HepG2 (cell line): ENCODE data around the gene PHF23. TPM values are rescaled to one million over a fixed set of nuclear protein-coding genes. Genes with fewer than 3 reads are reported as not detected.

Source experiments
- ATAC-seq: fragments of 200-7000 bp; cut with Tn5 transposase; 3 replicates; pipeline ENCODE4 v1.9.1; 2020; ENCODE audit warnings: mild to moderate bottlenecking, moderate library complexity
- BruUV-seq: library from RNA; stranded (reverse); fragments of 400-500 nt; replicated peaks from 2 replicates; lab custom pipeline; 2021; lab: Mats Ljungman, UMichigan
- CTCF ChIA-PET: fragments of 300-600 bp; formaldehyde crosslinking; extraction: SDS; loops from one replicate; lab custom pipeline; 2021; ENCODE audit warnings: low total read pairs, inconsistent platforms, low intra/inter-chr PET ratio; lab: Yijun Ruan, JAX
- POLR2A ChIA-PET: fragments of 350-600 bp; sonication (Branson Sonifier 250); formaldehyde crosslinking; loops from one replicate; lab custom pipeline; 2020; ENCODE audit warnings: antibody characterized with exemption, inconsistent platforms; lab: Yijun Ruan, JAX
- DNase-seq: peaks from one replicate; pipeline ENCODE4 v3.0.0-alpha.2; 2015; ENCODE audit warnings: low spot score
- FAIRE-seq: peaks from 3 replicates; lab custom pipeline; 2011; peaks lifted over from hg19 to GRCh38; lab: Jason Lieb, UNC
- H2AFZ ChIP-seq: one replicate; pipeline ENCODE4 v1.6.1; 2011; ENCODE audit warnings: low read length, inconsistent platforms
- H3K27ac ChIP-seq: fragments of 300-600 bp; 3 replicates; pipeline ENCODE4 v1.8.0; 2011; ENCODE audit warnings: mixed run types, mild to moderate bottlenecking, mixed read lengths, low read length, inconsistent platforms; ENCODE audit not compliant: insufficient read depth; ENCODE audit errors: extremely low read length
- H3K27me3 ChIP-seq, 2 experiments: fragments of 200-600 bp in 1 of 2; 2 replicates in 1 of 2; 3 replicates in 1 of 2; pipeline versions ENCODE4 v1.6.0 to v1.8.0; 2011; ENCODE audit warnings: low read length in 2 of 2, mild to moderate bottlenecking in 2 of 2, moderate library complexity in 2 of 2, inconsistent platforms in 1 of 2; ENCODE audit not compliant: insufficient read depth in 2 of 2, control insufficient read depth in 1 of 2
- H3K36me3 ChIP-seq, 2 experiments: fragments of 200-600 bp in 1 of 2; replicated peaks in 1 of 2; 2 replicates in 1 of 2; 3 replicates in 1 of 2; pipeline versions ENCODE4 v1.5.1 to v1.8.0; 2011; ENCODE audit warnings: low read length in 2 of 2, inconsistent platforms in 1 of 2; ENCODE audit not compliant: insufficient read depth in 2 of 2, control insufficient read depth in 1 of 2
- H3K4me1 ChIP-seq: 2 replicates; pipeline ENCODE4 v1.5.1; 2012; ENCODE audit warnings: low read length, inconsistent platforms; ENCODE audit not compliant: insufficient read depth
- H3K4me2 ChIP-seq: 2 replicates; pipeline ENCODE4 v1.6.0; 2011; ENCODE audit warnings: low read depth, low read length, inconsistent platforms
- H3K4me3 ChIP-seq, 3 experiments: fragments of 200-600 bp in 1 of 3; sonication (generic), shearing (Covaris generic) in 1 of 3; replicated peaks in 1 of 3; 2 replicates each; pipeline ENCODE4 v1.5.1; 2011 to 2016; ENCODE audit warnings: low read length in 3 of 3, inconsistent platforms in 2 of 3, low read depth in 2 of 3, mild to moderate bottlenecking in 2 of 3, control low read depth in 1 of 3, mixed read lengths in 1 of 3; ENCODE audit not compliant: insufficient read depth in 1 of 3
- H3K79me2 ChIP-seq: one replicate; pipeline ENCODE4 v1.6.1; 2011; ENCODE audit warnings: low read length, inconsistent platforms; ENCODE audit not compliant: insufficient read depth
- H3K9ac ChIP-seq: 2 replicates; pipeline ENCODE4 v1.6.0; 2011; ENCODE audit warnings: mild to moderate bottlenecking, low read depth, low read length, inconsistent platforms; ENCODE audit not compliant: insufficient read depth
- H3K9me3 ChIP-seq: 2 replicates; pipeline ENCODE4 v1.5.1; 2012; ENCODE audit warnings: mild to moderate bottlenecking, low read length
- H4K20me1 ChIP-seq: 2 replicates; pipeline ENCODE4 v1.6.0; 2011; ENCODE audit warnings: inconsistent platforms, mild to moderate bottlenecking, low read length, moderate library complexity; ENCODE audit not compliant: insufficient read depth
- IKZF1 ChIP-seq: fragments of 450-650 bp; IDR thresholded peaks from 2 replicates; pipeline ENCODE4 v1.7.1; 2016
- KDM5B ChIP-seq: sonication (generic); formaldehyde crosslinking; IDR thresholded peaks from 2 replicates; pipeline ENCODE4 v1.4.0; 2020; ENCODE audit warnings: missing genetic modification reagents, mild to moderate bottlenecking, borderline replicate concordance
- KMT2B ChIP-seq: IDR thresholded peaks from 2 replicates; pipeline ENCODE4 v1.6.1; 2016; ENCODE audit warnings: missing genetic modification reagents, missing compliant biosample characterization
- ONECUT2 ChIP-seq: sonication (generic); formaldehyde crosslinking; IDR thresholded peaks from 2 replicates; pipeline ENCODE4 v1.4.0; 2020; ENCODE audit warnings: missing genetic modification reagents
- U2AF1 ChIP-seq: fragments of 200-400 bp; formaldehyde crosslinking; optimal IDR thresholded peaks from 2 replicates; pipeline ENCODE3; 2017; ENCODE audit warnings: mild to moderate bottlenecking, low read depth, low read length
- ZC3H4 ChIP-seq: sonication (generic); formaldehyde crosslinking; IDR thresholded peaks from 2 replicates; pipeline ENCODE4 v1.4.0; 2020; ENCODE audit warnings: missing genetic modification reagents, borderline replicate concordance
- ZNF367 ChIP-seq: sonication (generic); formaldehyde crosslinking; IDR thresholded peaks from 2 replicates; pipeline ENCODE4 v1.4.0; 2020; ENCODE audit warnings: missing genetic modification reagents, borderline replicate concordance
- ZNF567 ChIP-seq: sonication (generic); formaldehyde crosslinking; IDR thresholded peaks from 2 replicates; pipeline ENCODE4 v1.8.1; 2023; ENCODE audit warnings: mild to moderate bottlenecking, missing genetic modification reagents, borderline replicate concordance
- ZNF75D ChIP-seq: sonication (generic); formaldehyde crosslinking; IDR thresholded peaks from 2 replicates; pipeline ENCODE4 v1.8.1; 2023; ENCODE audit warnings: missing genetic modification reagents, mild to moderate bottlenecking, borderline replicate concordance
- ZNF788 ChIP-seq: sonication (generic); formaldehyde crosslinking; IDR thresholded peaks from 2 replicates; pipeline ENCODE4 v1.5.0; 2020; ENCODE audit warnings: mild to moderate bottlenecking, missing genetic modification reagents, borderline replicate concordance
- WGBS: methylation state at CpG from one replicate; pipeline ENCODE4 v1.1.6; 2017; ENCODE audit warnings: low lambda C conversion rate; 5-methylcytosine and 5-hydroxymethylcytosine counted together
- in situ Hi-C: cut with HindIII; loops from 2 replicates; pipeline ENCODE4 v1.10.0; 2017; ENCODE audit warnings: low pct_unique_long_range_greater_than_20kb; ENCODE audit not compliant: extremely low pct_ligation_motif_present
- intact Hi-C: fragments of 100-400 bp; cut with micrococcal nuclease; formaldehyde crosslinking; loops from one replicate; pipeline ENCODE4 v1.10.0; 2022; ENCODE audit not compliant: unreplicated experiment
- polyA plus RNA-seq, 8 experiments: library from polyadenylated mRNA; depleted of rRNA in 3 of 8; stranded (reverse) in 7 of 8; unstranded in 1 of 8; fragments of >200 nt; fragmentation: Illumina TruSeq in 4 of 8; extraction: Trizol in 4 of 8; gene quantifications; 2 replicates each; pipeline versions ENCODE4 v1.2.1 to v1.2.3, GENCODE V29; 2011 to 2016; ENCODE audit warnings: low read depth in 4 of 8, missing spikeins in 1 of 8, mixed read lengths in 1 of 8; ENCODE audit not compliant: insufficient read depth in 1 of 8
- total RNA-seq, 5 experiments: library from RNA; depleted of rRNA; stranded (reverse); fragments of >200 nt; fragmentation: Illumina TruSeq; extraction: Trizol; gene quantifications; 2 replicates each; pipeline ENCODE4 v1.2.3, GENCODE V29; 2016; ENCODE audit warnings: low read depth in 1 of 5
- TF ChIP-seq, protein P1 (sequence below): sonication (generic); formaldehyde crosslinking; IDR thresholded peaks from 2 replicates; pipeline ENCODE4 v1.4.0; 2020; ENCODE audit warnings: mild to moderate bottlenecking, missing genetic modification reagents
- TF ChIP-seq, protein P2 (sequence below): sonication (generic); formaldehyde crosslinking; IDR thresholded peaks from 2 replicates; pipeline ENCODE4 v1.4.0; 2020; ENCODE audit warnings: missing genetic modification reagents
- TF ChIP-seq, protein P3 (sequence below): sonication (generic); formaldehyde crosslinking; conservative IDR thresholded peaks from 2 replicates; pipeline ENCODE4 v1.4.0; 2020; ENCODE audit warnings: missing genetic modification reagents

PHF23 gene
- total and polyA plus RNA-seq, 2 of the 13 experiments (the other 11 are each of a cell fraction or from before 2014, with no cell fraction given), result 27.6 to 33.2 TPM

DNA sequence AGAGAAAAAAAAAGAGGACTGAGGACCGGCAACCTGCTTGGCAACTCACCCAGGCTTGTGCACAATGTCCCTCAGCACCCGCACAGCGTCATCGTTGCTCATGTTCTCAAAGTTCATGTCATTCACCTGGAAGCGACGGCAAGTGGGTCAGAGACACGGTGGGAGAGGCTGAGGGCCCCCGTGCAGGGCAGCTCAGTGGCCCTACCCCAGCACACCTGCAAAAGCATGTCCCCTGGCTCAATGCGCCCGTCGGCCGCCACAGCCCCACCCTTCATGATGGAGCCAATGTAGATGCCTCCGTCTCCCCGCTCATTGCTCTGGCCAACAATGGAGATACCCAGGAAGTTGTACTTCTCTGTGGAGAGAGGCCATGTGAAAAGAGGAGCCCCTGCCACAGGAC, 10.3 kb downstream of the PHF23 start:
- in situ Hi-C loops (no loop called here), intact Hi-C loops (no loop called here)
- no TSS peak for BruUV-seq
- no peak for FAIRE-seq
- peaks cover 22% of the 10 kb centered on the region for H3K4me1 ChIP-seq
- H4K20me1 ChIP-seq, result peaks cover 10% of the 10 kb centered on the region; the same call in 1 of the 2 replicates
- H3K79me2 ChIP-seq, result peaks cover 37% of the 10 kb centered on the region
- H3K4me2 ChIP-seq, result no peak overlapping the region
- no peak overlapping the region for H3K9ac ChIP-seq
- ChIA-PET CTCF (no interaction called here), POLR2A (interaction anchor here (1.1 kb wide), 1 partner anchor 9 kb away, joined by 3 read pairs; the partner anchor contains the start of genes ACADVL and DLG4)
- 98% methylated on average over 14 of the region's 14 CpGs for WGBS
- no peak overlapping the region for H3K27ac ChIP-seq
- no peaks in the 10 kb centered on the region; a peak in 1 of 5 replicates for H3K27me3 ChIP-seq
- ATAC-seq, result no peak
- DNase-seq, result no peak
- H2AFZ ChIP-seq, result no peak overlapping the region
- H3K4me3 ChIP-seq, result no peak overlapping the region
- H3K9me3 ChIP-seq, result no peaks in the 10 kb centered on the region
- peaks cover 29 to 66% of the 10 kb centered on the region in 2 experiments; a peak in 4 of 5 replicates for H3K36me3 ChIP-seq
- TF ChIP-seq IKZF1, result no peak
- TF ChIP-seq, protein P1, sequence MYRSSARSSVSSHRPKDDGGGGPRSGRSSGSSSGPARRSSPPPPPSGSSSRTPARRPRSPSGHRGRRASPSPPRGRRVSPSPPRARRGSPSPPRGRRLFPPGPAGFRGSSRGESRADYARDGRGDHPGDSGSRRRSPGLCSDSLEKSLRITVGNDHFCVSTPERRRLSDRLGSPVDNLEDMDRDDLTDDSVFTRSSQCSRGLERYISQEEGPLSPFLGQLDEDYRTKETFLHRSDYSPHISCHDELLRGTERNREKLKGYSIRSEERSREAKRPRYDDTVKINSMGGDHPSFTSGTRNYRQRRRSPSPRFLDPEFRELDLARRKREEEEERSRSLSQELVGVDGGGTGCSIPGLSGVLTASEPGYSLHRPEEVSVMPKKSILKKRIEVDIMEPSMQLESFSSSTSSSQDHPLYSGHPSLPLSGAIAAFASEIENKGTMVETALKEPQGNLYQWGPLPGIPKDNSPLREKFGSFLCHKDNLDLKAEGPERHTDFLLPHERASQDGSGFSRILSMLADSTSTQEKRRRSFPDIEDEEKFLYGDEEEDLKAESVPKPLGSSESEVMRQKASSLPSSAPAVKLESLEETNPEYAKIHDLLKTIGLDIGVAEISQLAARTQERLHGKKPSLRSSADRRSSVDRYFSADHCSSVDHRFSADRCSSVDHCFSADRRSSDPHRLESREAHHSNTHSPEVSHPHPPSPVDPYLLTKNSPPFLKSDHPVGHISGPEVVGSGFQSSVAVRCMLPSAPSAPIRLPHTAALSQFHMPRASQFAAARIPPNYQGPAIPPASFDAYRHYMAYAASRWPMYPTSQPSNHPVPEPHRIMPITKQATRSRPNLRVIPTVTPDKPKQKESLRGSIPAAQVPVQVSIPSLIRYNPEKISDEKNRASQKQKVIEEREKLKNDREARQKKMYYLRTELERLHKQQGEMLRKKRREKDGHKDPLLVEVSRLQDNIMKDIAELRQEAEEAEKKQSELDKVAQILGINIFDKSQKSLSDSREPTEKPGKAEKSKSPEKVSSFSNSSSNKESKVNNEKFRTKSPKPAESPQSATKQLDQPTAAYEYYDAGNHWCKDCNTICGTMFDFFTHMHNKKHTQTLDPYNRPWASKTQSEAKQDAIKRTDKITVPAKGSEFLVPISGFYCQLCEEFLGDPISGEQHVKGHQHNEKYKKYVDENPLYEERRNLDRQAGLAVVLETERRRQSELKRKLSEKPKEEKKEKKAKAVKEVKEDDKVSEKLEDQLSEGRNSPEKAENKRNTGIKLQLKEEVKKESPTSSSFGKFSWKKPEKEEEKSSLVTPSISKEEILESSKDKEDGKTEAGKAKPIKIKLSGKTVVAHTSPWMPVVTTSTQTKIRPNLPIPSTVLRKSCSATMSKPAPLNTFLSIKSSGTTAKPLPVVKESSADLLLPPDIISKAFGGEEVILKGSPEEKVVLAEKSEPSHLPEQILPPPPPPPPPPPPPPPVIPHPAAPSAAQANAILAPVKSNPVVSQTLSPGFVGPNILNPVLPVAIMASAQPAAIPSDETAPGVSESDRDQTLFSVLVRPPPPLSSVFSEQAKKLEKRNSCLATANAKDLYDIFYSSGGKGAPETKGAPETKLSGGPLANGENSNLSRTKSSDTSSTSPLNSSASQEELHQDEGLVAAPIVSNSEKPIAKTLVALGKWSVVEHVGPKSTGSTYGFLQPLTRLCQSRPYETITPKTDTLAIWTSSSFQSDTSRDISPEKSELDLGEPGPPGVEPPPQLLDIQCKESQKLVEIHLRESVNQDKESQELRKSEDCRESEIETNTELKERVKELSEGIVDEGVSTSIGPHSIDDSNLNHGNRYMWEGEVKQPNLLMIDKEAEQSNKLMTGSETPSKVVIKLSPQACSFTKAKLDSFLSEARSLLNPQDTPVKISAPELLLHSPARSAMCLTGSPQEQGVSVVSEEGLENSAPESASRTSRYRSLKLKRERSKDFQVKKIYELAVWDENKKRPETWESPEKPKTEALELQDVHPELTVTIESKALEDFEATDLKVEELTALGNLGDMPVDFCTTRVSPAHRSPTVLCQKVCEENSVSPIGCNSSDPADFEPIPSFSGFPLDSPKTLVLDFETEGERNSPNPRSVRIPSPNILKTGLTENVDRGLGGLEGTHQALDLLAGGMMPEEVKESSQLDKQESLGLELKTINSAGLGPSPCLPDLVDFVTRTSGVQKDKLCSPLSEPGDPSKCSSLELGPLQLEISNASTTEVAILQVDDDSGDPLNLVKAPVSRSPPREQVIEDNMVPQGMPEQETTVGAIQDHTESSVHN (CRISPR knock-in tag), result no peak
- TF ChIP-seq, protein P2, sequence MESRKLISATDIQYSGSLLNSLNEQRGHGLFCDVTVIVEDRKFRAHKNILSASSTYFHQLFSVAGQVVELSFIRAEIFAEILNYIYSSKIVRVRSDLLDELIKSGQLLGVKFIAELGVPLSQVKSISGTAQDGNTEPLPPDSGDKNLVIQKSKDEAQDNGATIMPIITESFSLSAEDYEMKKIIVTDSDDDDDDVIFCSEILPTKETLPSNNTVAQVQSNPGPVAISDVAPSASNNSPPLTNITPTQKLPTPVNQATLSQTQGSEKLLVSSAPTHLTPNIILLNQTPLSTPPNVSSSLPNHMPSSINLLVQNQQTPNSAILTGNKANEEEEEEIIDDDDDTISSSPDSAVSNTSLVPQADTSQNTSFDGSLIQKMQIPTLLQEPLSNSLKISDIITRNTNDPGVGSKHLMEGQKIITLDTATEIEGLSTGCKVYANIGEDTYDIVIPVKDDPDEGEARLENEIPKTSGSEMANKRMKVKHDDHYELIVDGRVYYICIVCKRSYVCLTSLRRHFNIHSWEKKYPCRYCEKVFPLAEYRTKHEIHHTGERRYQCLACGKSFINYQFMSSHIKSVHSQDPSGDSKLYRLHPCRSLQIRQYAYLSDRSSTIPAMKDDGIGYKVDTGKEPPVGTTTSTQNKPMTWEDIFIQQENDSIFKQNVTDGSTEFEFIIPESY (CRISPR knock-in tag), result no peak
- no peak for TF ChIP-seq ZC3H4 (CRISPR knock-in tag)
- no peak for TF ChIP-seq ZNF788 (CRISPR knock-in tag)
- no peak for TF ChIP-seq ZNF75D (CRISPR knock-in tag)
- no peak for TF ChIP-seq U2AF1
- TF ChIP-seq ZNF367, result no peak
- TF ChIP-seq ZNF567 (CRISPR knock-in tag), result no peak
- TF ChIP-seq KDM5B (CRISPR knock-in tag), result no peak
- TF ChIP-seq ONECUT2, result no peak
- TF ChIP-seq KMT2B (CRISPR knock-in tag), result no peak
- TF ChIP-seq, protein P3, sequence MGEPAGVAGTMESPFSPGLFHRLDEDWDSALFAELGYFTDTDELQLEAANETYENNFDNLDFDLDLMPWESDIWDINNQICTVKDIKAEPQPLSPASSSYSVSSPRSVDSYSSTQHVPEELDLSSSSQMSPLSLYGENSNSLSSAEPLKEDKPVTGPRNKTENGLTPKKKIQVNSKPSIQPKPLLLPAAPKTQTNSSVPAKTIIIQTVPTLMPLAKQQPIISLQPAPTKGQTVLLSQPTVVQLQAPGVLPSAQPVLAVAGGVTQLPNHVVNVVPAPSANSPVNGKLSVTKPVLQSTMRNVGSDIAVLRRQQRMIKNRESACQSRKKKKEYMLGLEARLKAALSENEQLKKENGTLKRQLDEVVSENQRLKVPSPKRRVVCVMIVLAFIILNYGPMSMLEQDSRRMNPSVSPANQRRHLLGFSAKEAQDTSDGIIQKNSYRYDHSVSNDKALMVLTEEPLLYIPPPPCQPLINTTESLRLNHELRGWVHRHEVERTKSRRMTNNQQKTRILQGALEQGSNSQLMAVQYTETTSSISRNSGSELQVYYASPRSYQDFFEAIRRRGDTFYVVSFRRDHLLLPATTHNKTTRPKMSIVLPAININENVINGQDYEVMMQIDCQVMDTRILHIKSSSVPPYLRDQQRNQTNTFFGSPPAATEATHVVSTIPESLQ (CRISPR knock-in tag), result no peak
